Measurements from ENCODE around the gene PNLIPRP2.

The PNLIPRP2 gene

DNA sequence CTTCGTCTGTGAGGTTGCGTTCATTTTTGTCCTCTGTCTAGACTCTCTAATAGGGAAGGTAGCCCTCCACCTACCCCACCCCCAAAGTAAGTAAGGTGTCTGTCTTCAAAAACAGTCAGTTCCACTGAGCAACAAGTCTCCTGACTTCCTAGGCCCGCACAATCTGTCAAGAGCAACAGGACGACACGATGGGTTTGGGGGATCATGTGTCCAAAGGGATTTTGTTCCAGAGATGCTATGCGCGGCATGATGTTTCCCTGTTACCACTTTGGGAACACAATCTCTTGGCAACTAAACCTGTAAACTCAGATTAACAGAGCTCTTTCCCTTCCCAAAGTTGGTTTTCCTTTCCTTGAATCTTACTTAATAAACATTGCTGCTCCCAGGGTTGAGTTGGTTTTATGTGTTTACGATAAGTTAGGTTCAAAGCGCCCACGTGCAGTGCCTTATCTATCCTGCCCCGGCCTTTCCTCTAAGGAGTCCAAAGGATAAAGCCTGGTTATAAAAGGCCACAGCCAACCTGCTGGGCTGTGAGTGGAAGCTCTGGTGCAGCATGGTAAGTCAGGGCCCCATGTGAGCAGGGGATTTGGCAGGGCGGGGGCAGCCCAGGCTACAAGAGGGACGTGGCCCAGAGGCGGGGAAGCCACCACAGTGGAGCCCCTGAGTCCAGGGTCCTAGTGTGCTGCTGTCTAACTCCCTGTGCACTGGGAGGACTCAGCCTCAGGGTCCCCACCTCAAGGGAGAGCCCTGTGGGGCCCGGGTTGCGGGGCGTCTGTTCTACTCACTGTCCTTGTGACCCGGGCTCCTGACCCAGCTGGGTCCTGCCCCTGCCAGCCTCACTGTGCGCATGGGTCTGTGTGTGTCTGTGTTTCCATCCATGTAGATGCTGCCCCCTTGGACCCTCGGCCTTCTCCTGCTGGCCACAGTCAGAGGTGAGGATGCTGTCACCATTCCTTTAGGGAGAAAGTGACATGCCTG lies at the start of gene PNLIPRP2:
TSS of gene PNLIPRP2 (plus strand) at position 531 of the 978 bp plus-strand sequence.
- no peak for DNase-seq (ENCODE audit: low read depth in 3 of 3)

DNA sequence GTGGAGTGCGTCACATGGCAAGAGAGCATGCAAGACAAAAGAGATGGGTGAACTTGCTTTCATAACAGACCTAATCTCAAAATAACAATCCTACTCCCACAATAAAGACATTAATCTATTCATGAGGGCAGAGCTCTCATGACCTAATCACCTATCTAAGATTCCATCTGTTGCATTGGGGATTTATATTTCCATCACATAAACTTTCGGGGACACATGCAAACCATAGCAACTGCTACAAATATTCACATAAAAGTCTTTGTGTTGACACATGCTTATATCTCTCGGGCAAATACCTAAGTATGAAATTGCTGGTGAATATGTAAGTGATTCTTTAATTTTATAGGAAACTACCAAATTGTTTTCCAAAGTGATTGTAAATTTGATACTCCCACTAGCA lies 46.0 kb upstream of the PNLIPRP2 start:
- no peak for DNase-seq (ENCODE audit: low read depth in 3 of 3)

DNA sequence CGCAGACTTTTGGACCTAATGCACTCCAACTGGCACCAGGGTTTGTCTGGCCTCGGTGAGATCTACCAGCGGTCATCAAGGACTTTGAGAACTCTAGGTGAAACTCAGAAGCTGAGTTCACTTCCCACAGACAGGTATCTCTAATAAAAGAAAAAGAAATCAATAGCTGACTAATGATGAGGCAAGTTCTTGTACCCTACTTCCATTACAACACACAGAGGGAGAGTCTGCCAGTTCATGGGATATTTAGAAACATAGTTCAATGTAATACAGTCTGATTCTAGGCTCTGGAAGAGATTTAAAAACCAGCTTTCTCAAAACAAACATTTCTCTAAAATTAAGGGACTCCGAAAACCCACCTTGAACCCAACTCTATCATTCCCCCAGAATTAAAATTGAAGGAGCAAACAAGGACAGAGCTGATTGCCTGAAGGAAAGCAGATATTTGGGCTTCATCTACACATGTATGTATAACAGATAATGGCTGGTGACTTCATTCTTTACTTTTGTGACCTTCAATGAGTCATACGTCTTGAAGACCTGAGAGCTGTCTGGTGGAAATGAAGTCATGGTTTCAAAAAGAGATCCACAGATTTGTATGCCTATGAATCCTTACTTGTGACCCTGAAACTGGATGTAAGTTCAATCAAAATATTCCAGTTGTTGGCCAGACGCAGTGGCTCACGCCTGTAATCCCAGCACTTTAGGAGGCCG lies 32.7 kb upstream of the PNLIPRP2 start:
- DNase-seq (ENCODE audit: low read depth in 3 of 3), result no peak

DNA sequence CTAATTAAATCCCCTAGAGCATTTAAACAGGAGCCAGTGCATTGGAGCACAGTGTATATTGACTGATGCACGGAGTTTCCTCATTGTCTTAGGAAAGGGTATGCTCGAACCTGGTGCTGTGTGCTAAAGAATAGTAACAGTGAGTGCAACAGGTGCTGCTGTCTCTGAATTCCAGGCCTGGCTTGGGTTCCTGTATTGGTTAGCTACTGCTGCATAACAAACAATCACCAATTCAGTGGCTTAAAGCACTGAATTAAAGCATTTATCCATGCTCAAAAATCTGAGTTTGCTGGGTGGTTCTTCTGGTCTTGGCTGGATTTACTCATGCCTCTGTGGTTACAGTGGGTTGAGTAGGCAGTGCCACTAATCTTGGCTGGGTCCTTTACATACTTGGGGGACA lies 31.8 kb upstream of the PNLIPRP2 start:
- no peak for DNase-seq (ENCODE audit: low read depth in 3 of 3)

- no peak for DNase-seq (ENCODE audit: low read depth in 3 of 3)
Measured at GRCh38 chr10:116589926-116590325, 30.8 kb upstream of the PNLIPRP2 start.

DNA sequence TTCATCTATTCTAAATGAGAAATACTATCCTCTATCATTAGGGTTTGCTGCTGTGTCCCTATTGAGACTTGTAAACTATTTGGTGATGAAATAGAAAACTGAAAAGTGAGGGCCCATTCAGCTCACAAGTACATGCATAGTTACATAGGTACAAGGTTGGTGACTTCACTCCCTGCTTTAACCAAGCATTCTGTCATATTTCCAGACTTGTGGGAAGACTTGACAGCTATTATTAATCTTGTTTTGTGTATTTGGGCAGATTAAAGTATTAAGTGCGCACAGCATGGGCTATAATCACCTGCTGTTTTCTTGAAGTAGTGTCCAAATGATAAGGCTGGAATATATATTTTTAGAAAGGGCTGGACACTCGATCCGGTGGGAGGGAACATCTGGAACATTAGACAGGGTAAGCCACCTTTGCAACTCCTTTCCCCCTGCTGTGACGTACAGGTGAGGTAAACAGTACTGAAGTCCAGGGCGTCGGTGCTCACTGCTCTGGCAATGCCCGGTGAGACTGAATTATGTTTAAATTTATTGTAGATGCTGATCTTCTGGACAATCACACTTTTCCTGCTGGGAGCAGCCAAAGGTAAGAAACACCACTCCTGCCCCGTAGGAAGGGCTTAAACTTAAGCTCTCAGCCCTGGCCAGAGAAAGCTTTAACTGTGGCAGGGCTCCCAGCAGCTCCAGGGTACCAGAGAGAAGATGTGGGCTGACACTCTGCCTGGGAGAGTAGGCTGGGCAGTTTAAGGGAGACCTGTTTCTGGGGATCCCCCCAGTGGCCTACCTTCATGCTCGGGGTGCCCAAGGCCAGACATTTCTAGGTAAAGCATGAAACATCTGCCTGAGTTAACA lies 29.9 kb upstream of the PNLIPRP2 start, which contains the start of gene PNLIPRP1:
TSS of gene PNLIPRP1 (plus strand) at position 370 of the 855 bp plus-strand sequence. CDS start at position 541, 171 bp downstream.
- DNase-seq (ENCODE audit: low read depth in 3 of 3), result no peak

DNA sequence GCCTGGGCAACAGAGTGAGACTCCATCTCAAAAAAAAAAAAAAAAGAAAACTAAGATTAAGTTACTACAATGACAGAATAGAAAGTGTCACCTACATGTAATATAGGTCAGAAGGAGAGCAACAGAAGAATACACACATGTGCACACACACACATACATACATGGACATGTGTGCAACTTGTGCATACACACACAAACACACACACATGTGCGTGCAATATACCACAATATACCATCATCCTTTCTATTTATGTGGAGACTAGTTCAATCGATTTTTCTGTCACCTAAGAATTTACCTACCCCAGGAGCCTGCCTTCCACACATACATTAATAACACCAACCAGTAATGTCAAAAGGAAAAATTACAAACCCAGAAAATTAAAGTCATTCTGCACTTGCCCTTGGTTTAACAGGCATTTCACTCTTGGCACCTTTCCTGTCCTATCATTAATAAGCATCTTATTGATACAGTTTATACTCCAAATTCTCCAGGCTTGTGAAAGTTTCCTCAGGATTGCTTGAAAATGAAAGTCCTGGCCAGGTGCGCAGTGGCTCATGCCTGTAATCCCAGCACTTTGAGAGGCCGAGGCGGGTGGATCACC lies 27.5 kb upstream of the PNLIPRP2 start:
- no peak for DNase-seq (ENCODE audit: low read depth in 3 of 3)

DNA sequence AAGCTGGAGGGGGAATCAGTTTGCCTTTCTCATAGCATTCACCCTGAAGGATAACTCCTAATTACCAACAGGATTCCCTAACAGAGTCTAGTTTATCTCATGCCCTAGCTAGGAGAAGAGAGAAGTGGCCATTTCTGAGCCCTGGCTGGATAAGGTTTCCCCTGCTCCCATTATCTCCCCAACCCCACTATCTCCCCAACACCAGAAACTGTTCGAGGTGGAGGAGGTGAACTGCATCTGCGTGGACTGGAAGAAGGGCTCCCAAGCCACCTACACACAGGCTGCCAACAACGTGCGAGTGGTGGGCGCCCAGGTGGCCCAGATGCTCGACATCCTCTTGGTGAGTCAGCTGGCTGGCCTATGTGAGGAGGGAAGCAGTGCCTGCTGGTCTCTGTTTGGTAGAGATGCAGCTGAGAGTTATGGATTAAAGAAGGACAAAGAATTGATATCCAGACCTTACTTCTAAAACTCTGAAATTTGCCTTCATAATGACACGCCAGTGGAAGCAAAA lies 26.2 kb upstream of the PNLIPRP2 start:
- no peak for DNase-seq (ENCODE audit: low read depth in 3 of 3)

DNA sequence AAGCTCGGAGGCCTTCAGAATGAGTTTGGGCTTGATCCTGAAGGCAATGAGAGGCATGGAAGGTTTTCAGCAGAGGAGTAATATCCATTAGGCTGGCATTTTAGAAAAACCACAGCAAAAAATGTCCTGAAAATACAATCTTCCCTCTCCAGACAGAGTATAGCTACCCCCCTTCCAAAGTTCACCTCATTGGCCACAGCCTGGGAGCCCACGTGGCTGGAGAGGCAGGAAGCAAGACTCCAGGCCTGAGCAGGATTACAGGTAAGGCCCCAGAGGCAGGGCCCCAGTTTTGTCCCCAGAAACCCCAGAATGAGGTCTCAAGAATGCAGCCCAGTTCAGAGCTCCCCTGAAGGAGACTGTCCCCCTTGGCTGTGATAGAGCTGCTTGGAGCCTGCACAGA lies 24.7 kb upstream of the PNLIPRP2 start:
- no peak for DNase-seq (ENCODE audit: low read depth in 3 of 3)

GRCh38 chr10:116597543-116597942 lies 23.2 kb upstream of the PNLIPRP2 start:
- no peak for DNase-seq (ENCODE audit: low read depth in 3 of 3)

DNA sequence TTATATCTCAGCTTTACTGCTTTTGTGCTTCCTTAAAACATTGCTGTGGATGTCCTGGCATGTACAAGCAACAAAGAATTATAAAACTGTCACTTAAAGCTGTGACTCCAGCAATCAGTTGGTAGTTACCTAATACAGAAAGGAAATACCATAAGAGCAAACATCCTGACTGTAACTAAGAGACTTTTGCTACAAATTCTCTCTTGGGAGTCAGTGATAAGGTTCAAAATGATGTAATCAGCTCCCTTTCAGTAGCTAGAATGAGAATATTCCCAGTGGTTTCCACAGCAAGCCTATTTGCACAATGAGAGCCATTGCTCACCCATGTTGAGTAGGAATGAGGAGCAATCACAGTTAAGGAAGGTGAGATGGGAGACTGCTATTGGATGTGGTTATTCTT lies 22.4 kb upstream of the PNLIPRP2 start:
- DNase-seq (ENCODE audit: low read depth in 3 of 3), result no peak

DNA sequence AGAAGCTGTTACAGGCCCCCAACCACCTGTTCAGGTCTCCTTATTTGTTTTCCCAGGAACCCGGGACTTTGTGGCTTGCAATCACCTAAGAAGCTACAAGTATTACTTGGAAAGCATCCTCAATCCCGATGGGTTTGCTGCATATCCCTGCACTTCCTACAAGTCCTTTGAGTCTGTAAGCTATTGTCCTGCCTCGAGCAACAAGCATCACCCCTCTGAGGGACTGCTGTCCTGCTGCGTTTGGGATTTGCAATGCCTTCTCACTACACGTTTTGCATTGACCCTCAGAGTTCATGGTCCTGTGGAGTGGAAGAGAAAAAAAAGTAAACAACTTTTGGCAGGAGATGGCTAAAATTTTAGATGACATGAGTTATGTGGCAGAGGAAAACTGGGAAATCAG lies 20.8 kb upstream of the PNLIPRP2 start:
- DNase-seq (ENCODE audit: low read depth in 3 of 3), result no peak

DNA sequence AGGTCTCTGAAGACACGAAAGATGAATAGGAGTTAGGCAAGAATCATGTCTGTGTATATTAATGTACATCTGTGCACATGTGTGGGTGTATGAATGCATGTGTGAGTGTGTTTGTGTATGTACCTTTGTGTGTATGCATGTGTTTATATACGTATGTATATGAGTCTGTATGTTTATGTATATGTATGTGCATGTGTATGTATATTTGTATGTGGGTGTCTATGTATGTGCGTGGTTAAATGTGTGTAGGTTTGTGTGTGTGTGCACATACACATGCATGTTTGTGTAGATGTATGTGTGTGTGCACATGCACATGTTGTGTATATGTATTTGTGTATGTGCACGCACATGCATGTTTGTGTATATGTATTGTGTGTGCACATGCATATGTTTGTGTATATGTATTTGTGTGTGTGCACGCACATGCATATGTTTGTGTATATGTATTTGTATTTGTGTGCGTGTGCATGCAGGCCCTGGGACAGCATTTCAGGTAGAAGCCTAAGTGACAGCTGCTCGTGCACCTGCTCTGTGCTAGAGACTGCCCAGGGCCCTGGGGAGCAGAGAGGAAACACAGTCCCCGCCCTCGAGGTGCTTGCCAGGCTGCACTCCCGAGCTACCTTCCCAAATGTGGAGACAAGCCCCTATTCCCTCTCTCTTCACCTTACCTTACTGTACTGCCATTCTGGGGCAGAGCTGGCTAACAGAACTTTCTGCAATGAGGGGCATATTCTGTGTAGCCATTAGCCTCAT lies 17.9 kb upstream of the PNLIPRP2 start:
- DNase-seq (ENCODE audit: low read depth in 3 of 3), result no peak

- DNase-seq (ENCODE audit: low read depth in 3 of 3), result no peak
Measured at GRCh38 chr10:116606061-116606483, 14.7 kb upstream of the PNLIPRP2 start.

GRCh38 chr10:116607336-116607735 lies 13.4 kb upstream of the PNLIPRP2 start:
- no peak for DNase-seq (ENCODE audit: low read depth in 3 of 3)

- no peak for DNase-seq (ENCODE audit: low read depth in 3 of 3)
Measured at GRCh38 chr10:116608686-116609594, 11.8 kb upstream of the PNLIPRP2 start.

- no peak for DNase-seq (ENCODE audit: low read depth in 3 of 3)
Measured at GRCh38 chr10:116610443-116611152, 10.2 kb upstream of the PNLIPRP2 start.

DNA sequence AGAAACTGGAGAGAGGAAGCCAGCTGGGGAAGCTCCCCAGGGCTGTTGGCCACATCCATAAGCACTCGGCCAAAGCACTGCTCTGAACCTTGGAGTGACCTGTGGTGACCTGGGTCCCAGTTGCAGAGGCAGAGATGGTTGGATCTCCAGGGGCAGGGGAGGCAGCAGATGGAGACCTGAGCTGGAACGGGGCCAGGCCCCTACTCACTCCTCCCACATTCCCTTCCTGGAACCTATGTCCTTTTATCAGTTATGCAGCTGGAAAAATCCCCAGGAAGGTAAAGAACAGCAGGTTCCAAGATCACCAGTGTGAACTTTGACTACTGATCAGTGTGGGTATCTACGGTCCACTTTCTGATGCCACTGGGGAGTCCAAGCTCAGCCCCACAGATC lies 9.6 kb upstream of the PNLIPRP2 start:
- no peak for DNase-seq (ENCODE audit: low read depth in 3 of 3)

Data from stimulated activated CD4-positive, alpha-beta T cell treated with anti-CD3 and anti-CD28 coated beads, TNF-alpha, amount 100 ng/mL, for 48 hours (primary cell).